NCI-H226 (cell line): Measurements from ENCODE around the gene LRRK1.

Experiments
- DNase-seq: peaks from one replicate; pipeline ENCODE4 v3.0.0-alpha.2; 2015

The LRRK1 gene

DNA sequence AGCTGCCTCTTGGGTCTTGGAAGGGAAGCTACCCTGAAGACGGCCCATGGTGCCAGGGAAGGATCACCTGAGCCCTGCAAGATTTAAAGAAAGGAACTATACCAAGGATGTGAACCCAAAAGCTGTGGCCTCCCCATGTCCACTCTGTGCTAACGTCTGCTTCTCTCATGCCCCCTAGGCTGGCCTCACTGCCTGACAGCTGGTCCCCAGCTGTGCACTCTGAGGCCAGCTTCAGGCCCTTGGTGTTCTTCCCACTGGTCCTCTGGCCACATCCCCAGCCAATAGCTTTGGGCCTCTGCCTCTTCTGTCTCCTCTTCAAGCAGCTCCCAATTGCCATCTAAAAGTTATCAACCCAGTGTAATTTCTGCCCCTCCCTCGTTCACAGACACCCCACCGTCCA lies 5.2 kb upstream of the LRRK1 start:
- no peak for DNase-seq

DNA sequence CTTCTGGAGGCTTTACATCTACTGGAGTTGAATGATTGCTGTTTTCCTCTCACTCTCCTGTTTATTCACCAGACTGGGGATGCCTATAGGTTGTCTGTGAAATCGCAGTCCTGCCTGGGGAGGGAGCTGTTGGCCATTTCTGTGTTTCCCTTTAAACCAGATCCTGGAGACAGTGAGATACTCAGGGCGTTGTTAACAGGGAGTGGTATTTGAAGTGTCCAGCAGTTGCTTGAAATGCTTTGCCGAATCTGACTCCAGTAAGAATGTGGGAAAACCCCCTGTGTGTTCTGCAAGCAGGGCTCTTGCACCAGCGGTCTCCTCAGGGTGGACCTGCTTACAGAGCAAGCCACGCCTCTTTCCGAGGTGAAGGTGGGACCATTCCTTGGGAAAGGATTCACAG lies 4.3 kb upstream of the LRRK1 start:
- DNase-seq, result peak; percentile 71

DNA sequence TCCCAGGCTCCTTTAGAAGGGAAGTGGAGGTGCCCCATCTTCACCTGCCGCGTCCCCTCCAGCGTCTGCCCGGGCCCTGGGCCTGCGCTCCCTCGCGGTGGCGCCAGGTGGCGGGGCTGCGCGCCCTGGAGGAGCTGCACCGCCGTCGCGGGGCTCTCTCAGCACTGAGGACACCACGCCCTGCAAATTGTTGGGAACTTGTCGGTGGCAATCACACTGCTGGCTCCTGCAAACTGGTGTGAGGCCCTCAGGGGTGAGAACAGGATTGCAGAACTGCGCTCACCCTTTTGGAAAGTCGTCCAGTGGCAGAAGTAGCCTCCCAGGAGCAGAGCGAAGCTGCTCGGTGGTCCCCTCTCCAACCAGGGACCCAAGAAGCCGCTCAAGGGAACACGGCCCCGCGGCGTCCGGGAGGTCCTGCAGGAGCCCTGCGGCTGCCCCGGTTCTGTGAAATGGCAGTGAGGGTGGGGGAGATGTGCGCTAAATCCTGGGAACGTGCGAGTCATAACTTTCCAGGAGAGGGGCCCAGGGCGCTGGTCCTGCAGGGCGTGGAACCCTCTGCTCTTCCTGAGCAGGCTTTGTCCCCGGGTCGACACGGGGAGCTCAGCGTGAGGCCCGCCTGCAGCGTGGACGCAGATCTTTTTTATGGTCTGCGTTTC lies 995 bp upstream of the LRRK1 start:
- DNase-seq, result peak; percentile 80

DNA sequence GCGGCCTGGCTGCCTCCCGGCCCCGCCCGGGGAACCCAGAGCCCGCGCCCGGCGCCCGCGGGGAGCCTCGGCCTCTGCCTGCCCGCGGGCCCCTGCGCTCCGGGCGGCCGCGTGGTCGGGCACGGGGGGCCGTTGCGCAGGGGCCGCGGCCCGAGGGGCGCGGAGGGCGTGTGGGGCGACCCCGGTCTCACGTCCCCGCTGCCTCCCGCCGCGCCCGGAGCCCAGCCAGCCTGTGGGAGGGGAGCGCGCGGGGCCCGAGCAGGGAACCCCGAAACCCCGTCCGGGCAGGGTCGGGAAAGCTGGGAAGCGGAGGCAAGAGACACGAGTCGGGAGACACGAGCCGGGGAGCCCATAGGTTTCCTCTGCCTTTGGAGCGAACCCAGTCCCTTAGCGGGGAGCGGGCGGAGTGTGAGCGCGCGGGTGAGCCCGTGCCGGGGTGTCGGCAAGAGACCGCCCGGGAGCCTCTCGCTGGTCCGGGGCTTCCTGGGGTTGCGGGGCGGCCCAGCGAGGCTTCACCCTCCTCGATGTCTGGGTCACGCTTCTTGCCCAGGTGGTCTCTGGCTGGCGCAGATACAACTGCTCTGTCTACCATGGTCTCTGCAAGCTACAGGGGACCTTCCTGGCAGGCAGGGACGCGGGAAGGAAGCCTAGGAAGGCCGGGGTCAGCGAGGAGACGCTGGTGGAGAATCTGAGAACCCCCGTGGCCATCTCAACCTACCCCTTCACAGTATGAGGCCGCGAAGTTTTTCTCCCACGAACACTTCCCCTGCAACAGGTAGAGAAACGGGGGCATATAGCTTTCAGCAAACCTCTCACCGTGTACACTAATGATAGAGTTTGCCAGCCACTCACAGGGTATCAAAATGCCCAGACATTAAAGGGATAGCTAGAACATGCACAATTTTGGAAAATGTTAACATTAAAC lies 586 bp downstream of the LRRK1 start:
- no peak for DNase-seq

DNA sequence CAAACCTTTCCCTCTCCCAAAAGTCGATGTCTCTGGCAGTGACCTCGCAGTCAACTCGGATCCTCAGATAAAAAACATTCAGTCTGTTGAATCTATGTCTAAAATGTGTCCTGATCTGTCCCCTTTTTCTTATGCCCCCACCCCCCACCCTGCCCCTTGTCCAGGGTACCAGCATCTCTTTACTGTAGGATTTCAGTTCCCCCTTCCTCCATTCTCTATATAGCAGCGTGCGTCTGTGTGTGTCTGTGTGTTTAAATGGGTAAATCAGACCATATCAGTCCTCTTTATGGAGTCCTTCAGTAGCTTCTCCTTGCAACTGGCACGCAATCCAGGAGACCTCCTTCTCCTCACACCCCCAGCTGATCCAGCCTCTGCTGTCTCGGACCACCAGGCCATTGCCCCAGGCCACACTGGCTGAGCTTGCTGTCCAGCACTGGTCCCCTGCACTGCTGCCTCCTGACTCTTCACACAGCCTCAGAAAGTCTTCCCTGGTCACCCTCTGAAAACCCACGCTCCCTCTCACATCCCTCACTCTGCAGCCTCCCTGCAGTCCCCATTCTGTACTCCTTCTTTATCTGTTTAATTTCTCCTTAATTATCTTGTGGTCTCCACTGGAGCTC lies 1.5 kb downstream of the LRRK1 start:
- DNase-seq, result no peak

DNA sequence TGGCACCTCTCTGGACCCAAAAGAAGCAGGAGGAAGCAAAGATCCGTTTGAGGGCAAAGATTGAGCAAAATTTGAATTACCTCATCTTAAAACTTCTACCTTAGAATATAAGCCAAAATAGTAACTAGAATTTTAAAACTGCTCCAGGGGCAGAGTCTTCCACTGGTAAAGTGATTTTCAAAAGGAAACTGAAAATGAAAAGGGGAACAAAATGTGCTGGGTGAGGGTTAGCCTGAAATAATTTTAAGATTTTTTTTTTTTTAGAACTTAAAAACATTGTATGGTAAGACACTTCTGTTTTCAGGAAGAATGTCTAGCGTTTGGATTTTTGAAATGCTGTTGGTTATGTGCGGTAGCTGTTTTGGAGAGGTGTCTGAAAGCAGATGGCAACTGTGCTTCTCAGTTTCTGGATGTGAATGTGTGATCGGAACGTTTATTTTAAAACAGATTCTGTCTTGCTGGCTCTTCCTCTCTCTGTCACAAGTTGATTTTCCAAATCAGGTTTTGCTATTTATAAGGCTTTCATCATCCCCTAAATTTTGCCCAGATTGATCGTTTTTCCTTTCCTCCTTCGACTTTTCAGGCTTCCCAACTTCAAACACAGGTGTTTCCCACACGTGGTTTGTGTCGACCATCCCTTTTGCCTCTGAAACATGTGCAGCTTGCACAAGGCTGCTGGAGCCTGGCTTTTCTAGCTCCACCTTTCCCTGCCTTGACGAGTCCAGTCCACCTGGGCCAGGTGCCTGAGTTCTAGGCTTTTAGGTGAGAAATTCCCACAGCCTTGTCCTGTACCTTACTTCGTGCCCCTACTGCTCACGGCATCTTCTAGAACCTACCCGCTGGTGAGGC lies 3.3 kb downstream of the LRRK1 start:
- DNase-seq, result no peak

DNA sequence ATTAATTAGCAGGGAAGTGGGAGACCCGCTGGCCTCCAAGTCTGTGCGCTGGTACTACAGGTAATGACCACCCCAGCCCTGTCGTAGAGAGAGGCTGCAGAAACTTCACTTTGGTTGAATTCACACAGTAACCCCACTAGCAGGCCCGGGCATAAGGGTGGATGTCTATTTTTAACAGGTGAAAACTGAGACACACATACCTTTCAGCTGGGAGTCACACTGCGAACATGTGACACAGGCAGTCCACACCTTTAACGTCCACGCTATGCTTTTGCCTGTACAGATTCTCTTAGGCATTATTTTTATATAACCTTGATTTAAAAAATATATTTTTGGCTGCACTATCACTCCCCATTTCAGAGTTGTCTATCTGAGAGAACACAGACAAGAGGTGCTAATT lies 3.9 kb downstream of the LRRK1 start:
- DNase-seq, result no peak

DNA sequence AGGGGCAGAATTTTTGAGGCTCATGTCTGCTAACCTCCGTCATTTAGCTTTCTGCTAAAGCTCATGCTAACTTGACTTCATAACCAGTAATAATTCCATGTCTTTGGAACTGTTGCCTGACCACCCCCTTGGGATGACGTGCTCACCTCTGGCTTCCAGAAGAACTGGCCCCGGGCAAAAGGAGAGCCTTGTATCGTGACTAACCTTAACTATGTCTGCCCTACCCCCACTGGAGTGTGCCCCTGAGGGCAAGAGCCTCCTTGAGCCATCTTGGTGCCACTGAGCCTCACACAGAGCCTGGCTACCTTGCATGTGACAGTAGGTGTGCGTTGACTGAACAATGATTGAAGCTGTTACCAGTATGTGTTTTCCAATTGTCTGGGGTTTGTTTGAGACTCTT lies 4.7 kb downstream of the LRRK1 start:
- no peak for DNase-seq

DNA sequence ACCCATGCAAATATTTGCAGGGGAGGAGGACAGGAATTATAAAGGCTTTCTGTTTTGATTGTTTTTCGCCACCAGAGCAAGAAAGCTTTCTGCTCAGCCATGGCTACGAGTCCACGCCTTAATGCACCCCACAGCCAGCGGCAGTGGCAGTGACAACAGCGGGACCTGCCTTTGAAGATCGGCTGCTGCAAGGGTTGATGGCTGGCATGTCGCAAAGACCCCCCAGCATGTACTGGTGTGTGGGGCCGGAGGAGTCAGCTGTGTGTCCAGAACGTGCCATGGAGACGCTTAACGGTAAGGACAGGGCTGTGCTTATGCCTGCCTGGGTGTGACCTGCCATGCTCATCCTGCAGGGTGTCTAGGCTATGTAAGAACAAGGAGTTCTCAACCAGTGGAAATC lies 5.3 kb downstream of the LRRK1 start:
- DNase-seq, result no peak

DNA sequence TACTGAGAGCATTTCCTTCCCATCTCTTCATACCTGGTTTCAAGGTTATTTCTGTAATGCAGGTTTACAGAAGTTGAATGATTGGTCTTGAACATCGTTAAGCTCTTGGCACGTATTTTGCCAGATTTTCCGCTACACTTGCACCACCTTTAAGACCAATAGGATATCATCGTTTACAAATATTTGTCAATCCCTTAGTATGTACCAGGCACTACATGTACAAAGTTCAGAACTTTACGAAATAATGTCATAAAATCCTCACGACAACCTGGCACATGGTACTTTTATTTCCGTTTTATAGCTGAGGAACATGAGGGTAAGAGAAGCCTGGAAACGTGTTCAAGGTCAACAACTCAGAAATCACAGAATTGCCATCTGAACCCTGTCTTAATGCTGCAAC lies 6.3 kb downstream of the LRRK1 start:
- no peak for DNase-seq

DNA sequence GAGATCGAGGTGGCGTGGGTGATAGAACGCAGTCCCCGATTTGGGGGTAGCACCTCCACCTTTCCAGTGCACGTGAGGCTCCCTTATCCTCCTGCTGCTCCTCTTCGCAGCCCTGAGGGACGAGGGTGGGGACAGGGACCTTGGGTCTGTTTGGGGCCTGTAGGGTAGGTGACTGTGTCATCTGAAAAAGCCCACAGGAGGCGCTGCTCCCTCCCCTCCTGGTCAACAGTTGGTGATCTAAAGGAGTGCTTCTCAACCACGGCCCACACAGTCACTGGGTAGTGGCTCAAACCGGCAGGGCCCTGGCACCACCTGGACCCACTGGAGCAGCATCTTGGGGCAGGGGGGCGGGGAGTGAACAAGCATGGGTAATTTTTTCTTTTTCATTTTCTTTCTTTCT lies 7.1 kb downstream of the LRRK1 start:
- no peak for DNase-seq

DNA sequence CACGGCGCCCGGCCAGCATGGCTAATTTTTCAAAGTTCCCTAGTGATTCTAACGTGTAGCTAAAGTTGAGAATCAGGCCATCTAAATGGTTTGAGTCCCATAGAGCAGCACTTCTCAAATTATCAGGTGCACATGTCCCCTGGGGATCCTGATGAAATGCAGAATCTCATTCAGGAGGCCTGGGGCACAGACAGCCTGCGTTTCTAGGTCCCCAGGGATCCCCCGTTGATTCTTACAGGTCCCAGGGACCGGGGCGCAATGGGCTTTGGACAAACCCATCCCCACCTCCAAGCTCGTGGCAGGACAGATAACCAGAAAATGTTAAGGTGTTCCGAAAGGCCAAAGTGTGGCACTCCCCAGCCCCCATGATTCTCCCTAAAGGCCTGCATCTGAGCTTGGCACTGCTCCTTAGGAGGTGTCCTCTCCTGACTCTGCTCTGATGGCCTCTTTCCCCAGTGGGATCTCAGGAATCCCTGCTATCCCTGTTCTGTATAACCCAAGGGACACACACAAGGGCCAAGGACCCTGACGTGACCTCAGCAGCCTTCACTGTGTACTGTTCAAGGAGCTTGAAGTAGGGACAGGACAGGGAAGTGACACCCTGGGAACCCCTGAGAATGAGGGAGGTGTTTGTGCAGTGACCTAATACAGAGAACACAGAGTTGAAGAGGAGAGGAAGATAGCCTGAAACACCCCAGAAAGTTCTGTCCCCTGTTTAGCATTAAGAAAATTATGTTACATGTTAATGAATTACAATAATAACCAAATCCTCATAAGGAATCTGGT lies 8.0 kb downstream of the LRRK1 start:
- no peak for DNase-seq

DNA sequence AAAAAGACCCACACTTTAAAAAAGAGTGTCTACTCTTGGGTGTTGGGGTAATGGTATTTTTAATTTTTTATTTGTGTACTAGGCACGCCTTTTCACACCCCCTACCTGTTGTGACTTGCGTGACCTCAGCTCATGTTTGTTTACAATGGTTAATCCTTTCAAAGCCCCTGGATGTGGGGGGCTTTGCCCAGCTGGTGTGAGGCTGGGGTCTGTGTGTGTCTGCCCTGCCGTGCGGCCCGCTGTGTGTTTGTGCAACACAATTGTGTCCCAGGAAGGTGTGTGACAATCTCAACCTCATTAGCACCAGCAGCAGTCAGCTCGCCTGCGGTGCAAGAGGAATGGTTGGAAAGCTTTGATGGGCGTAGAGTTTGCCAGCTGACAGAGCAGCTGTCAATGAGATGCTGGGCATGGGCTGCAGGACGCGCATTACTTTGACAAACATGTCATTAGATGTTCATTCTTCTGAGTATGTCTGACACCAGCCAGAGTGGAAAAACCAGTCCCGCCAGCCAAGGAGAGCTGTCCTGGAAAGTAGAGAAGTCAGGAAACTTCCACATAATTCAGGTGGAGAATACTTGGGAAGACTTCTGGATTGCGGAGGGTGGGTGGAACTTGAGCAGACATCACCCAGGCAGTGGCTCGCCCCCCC lies 9.6 kb downstream of the LRRK1 start:
- DNase-seq, result no peak

DNA sequence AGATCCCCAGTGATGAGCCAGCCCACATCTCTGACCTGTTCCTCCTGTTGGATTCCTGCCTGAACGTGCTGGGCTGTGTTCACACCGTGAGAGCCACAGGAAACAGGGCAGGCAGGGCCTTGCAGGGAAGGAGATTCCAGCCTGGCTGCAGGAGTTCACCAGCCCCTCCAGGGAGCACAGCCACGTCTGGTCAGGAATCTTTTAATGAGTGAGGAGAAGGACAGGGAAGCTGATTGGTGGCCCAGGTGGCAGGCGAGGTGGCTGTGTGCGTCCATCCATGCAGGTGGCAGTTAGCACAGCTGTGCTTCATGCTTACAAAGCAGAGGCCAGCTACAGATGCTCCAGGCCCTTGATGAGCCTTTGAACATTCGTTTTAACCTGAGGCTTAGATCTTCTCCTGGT lies 10.5 kb downstream of the LRRK1 start:
- DNase-seq, result peak; percentile 1

DNA sequence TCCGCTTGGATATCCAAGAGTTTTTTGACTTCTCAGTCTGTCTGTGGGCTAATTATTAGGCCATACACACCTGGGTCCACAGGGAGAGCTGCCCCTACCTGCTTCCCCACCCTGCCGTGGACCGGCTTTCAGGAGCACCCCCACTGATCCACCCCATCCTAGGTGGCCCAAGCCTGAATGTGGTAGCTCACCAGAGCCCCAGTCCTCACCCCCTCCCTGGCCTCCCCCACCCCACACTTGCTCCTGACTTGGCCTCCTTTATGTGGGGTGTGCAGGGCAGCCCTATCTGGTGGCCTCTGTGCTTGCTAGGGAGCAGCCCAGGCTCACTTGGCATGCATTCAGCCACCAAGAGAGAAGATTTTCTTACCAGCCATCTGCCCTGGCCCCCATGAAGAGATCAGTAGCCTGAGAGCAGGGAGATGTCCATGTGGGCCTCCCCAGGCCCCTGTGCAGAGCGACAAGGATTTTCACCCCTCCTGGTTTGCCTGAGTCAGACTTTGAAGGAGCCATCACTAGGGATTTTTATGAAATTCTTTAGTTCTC lies 11.2 kb downstream of the LRRK1 start:
- DNase-seq, result no peak

DNA sequence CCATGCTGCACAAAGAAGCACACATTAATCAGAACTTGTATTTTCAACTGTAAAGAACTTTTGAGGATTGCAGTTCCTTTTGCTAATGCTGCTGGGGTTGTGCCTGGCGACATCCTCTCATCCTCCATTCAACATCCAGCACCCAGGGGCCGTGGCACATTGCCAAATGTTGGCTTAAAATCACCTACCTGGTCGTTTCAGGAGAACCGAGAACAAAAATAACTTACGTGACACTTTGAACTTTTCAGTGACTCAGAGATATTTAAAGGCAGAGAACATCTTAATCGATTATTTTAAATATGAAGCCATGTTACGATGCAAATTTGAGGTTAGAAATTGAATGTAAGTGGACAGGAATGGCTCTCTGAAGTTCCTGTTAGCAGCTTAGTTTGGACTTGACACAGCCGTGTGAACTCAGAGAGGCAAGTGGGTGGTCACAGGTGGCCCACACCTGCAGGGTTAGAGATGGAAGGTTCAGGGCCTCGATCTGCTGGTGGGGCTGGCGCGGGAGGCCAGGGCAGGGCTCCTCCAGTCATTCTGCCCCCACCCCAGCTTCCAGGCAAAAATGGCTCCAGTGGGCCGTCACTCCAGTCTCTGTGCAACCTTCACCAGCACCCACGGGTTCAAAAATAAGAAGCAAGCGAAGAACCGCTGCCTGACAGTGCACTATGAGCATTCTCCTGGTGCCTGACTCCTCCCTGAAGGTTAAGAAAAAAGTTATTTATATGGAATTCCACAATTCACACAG lies 12.2 kb downstream of the LRRK1 start:
- peak; percentile 1 for DNase-seq

DNA sequence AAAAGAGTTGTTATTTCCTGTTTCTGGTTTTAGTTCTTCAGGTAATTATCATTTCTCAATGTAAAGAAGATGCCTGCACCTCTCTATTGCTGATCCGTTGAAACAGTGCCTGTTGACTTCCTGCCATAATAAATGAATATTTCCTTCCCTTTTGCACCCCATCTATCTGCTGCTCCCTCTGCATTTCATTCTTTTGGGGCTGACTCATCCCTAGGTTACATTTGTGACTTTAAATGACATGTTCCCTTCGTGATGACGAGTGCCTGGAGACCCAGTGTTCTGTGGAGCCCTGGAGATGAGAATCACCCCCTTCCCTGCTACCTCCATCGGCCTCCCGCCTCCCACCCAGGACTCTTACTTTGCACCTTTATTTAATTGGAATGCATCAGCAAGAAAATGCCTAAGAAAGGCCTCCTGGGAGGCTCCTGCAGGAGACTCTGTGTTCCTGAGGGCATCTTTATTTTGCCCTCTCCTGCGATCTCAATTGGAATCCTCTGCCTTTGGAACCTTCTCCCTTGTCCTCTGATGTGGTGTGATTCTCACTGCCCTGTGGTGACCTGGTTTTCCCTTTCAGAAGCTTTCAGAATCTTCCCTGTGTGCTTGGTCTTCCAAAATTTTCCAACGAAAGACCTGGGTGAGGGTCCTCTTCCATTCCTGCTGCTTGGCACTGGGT lies 13.7 kb downstream of the LRRK1 start:
- no peak for DNase-seq

DNA sequence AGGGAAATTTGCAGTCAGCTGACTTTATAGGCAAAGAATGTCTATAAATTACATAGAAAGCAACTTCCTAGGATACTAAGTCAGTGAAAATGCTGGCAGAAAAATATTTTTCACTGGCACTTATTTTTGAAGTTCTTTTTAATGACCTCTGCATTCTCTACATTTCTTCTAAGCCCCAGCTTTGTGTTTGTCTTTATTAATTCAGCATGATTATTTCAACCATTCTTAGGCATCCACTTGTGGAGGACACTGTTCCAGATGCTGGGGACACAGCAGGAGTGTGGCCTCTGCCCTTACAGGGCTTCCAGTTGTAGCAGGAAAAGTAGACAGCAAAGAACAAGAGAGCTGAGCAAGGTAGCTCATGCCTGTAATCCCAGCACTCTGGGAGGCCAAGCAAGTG lies 15.0 kb downstream of the LRRK1 start:
- DNase-seq, result no peak

DNA sequence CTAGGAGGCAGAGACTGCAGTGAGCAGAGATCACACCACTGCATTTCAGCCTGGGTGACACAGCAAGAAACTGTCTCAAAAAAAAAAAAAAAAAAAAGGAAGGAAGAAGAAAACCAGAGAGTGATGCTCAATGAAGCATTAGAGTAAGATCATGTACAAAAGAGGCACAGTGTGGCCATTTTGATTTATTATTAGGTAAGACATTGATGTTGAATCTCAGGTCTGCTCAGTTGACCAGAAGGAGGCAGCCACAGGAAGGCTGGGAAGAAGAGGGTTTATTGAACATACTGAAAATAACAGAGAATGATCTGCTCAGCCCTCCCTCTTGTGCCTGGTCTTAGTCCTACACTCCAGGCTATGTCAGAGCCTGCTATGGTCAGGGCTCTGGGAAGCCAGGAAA lies 15.6 kb downstream of the LRRK1 start:
- DNase-seq, result no peak

DNA sequence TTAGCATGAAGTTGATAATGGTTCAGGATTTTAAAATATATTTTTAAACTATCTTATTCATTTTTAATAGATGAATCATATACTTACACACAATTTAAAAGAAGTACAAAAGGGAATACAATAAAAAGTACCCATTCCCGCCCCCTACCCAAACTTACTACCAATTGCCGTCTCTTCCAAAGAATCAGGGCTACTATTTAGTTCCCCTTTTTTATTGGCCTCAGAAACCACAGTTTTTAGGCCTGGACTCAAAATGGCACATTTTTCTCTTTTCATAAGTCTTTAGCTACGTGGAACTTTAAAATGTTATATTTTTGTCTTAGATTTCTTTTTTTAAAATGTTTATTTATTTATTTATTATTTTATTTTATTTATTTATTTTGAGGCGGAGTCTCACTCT lies 18.0 kb downstream of the LRRK1 start:
- DNase-seq, result no peak
